ENCODE data around the gene UTS2R. TPM values are rescaled to one million over a fixed set of nuclear protein-coding genes. Genes with fewer than 3 reads are reported as not detected.
A peak's percentile ranks its signal among the peaks of the same experiment; 100 is the strongest.

UTS2R gene
- total RNA-seq, 2 experiments from 2014 or later: not detected

GRCh38 chr17:82334204-82334621 lies 37.4 kb upstream of the UTS2R start:
- H3K27ac Mint-ChIP-seq: no peak overlapping the region
- no peaks in the 10 kb centered on the region for H3K36me3 Mint-ChIP-seq (ENCODE audit: low read depth)
- TF ChIP-seq, protein P1, sequence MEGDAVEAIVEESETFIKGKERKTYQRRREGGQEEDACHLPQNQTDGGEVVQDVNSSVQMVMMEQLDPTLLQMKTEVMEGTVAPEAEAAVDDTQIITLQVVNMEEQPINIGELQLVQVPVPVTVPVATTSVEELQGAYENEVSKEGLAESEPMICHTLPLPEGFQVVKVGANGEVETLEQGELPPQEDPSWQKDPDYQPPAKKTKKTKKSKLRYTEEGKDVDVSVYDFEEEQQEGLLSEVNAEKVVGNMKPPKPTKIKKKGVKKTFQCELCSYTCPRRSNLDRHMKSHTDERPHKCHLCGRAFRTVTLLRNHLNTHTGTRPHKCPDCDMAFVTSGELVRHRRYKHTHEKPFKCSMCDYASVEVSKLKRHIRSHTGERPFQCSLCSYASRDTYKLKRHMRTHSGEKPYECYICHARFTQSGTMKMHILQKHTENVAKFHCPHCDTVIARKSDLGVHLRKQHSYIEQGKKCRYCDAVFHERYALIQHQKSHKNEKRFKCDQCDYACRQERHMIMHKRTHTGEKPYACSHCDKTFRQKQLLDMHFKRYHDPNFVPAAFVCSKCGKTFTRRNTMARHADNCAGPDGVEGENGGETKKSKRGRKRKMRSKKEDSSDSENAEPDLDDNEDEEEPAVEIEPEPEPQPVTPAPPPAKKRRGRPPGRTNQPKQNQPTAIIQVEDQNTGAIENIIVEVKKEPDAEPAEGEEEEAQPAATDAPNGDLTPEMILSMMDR (IDR thresholded peaks at IDR 0.05): no peak
- H3K4me3 Mint-ChIP-seq: peak overlapping the region; percentile 52
- H3K4me1 Mint-ChIP-seq (ENCODE audit: low read depth): peaks cover 29% of the 10 kb centered on the region
- ChIA-PET CTCF (interaction anchor here (1.0 to 1.8 kb wide), 5 partner anchors 12 to 208 kb away, joined by 3 to 4 read pairs (median 3); no protein-coding TSS in a partner anchor), POLR2A (interaction anchor here (0.7 to 2.9 kb wide), 7 partner anchors 10 to 116 kb away, joined by 3 to 14 read pairs (median 3); partner anchors contain the start of gene CD7)
- ATAC-seq (no peak), DNase-seq (no peak)
- peaks cover 7% of the 10 kb centered on the region for H3K27me3 Mint-ChIP-seq
- intact Hi-C loops (cut with micrococcal nuclease): no loop called here
- no peaks in the 10 kb centered on the region for H3K9me3 Mint-ChIP-seq

DNA sequence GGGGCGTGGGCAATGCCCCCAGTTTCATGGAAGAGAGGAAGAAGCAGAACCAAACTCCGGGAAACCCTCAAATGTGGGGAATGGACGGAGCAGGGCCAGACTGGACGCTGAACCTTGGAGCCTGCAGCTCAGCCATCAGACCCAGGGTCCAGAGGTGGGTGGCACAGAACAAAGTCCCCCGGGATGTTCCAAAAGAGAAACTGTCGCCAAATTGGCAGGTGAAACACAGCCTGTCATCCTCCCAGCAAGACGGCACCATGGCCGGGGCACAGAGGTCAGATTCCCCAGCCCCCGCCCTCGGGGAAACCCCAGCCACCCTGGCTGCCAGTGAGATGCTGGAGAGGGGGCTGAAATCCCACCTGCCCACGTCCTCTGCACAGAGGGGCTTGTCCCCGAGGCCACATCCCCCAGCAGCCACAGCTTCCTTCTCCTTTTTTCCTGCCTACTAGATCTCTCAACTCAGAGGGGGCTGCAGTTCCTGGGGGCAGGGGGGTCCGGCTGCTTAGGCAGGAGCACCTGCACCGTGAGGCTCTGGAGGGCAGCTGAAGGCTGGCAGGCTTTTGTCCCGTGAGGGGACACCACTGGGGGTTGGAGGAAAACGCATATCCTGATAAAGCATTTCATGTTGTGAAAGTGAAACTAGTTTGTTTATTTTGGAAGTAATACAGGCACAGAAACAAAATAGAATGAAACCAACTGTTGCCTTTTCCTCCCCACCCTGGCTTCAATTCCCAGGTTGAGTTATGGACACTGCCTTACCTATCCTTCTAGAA lies 36.8 kb upstream of the UTS2R start:
- intact Hi-C loops (cut with micrococcal nuclease): no loop called here
- H3K9me3 Mint-ChIP-seq: no peaks in the 10 kb centered on the region

GRCh38 chr17:82338858-82339633 lies 32.5 kb upstream of the UTS2R start:
- peaks cover 25% of the 10 kb centered on the region for H3K4me1 Mint-ChIP-seq (ENCODE audit: low read depth)
- no peak overlapping the region for H3K27ac Mint-ChIP-seq
- no peak overlapping the region for H3K4me3 Mint-ChIP-seq
- ChIA-PET POLR2A (interaction anchor here (0.7 to 1.1 kb wide), 2 partner anchors 43 to 103 kb away, joined by 3 read pairs; no protein-coding TSS in a partner anchor), CTCF (interaction anchor here (1.3 kb wide), 1 partner anchor 103 kb away, joined by 4 read pairs; no protein-coding TSS in a partner anchor)
- DNase-seq: no peak
- intact Hi-C loops (cut with micrococcal nuclease): no loop called here
- peaks cover 1% of the 10 kb centered on the region for H3K27me3 Mint-ChIP-seq
- peaks cover 3% of the 10 kb centered on the region for H3K9me3 Mint-ChIP-seq
- no peak for ATAC-seq
- no peaks in the 10 kb centered on the region for H3K36me3 Mint-ChIP-seq (ENCODE audit: low read depth)
- TF ChIP-seq, protein P1 (IDR thresholded peaks at IDR 0.05): no peak

More for the DNA sequence above, 36.8 kb upstream of the UTS2R start:
- ChIA-PET CTCF (interaction anchor here (1.0 kb wide), 1 partner anchor 14 kb away, joined by 3 read pairs; no protein-coding TSS in a partner anchor), POLR2A (interaction anchor here (0.7 to 2.1 kb wide), 4 partner anchors 12 to 115 kb away, joined by 3 to 6 read pairs (median 4); partner anchors contain the start of gene OGFOD3)
- H3K27me3 Mint-ChIP-seq: peaks cover 7% of the 10 kb centered on the region
- no peak overlapping the region for H3K27ac Mint-ChIP-seq
- TF ChIP-seq, protein P1 (IDR thresholded peaks at IDR 0.05): no peak
- H3K4me3 Mint-ChIP-seq: peak overlapping the region; percentile 52
- H3K4me1 Mint-ChIP-seq (ENCODE audit: low read depth): peaks cover 29% of the 10 kb centered on the region
- DNase-seq: no peak
- H3K36me3 Mint-ChIP-seq (ENCODE audit: low read depth): no peaks in the 10 kb centered on the region
- ATAC-seq: peak; percentile 31

- DNase-seq (no peak), ATAC-seq (no peak)
- CTCF ChIA-PET: no interaction called here
- Mint-ChIP-seq H3K9me3 (peaks cover 3% of the 10 kb centered on the region), H3K27me3 (peaks cover 1% of the 10 kb centered on the region), H3K27ac (no peak overlapping the region), H3K4me1 (ENCODE audit: low read depth) (peaks cover 18% of the 10 kb centered on the region), H3K4me3 (no peak overlapping the region), H3K36me3 (ENCODE audit: low read depth) (no peaks in the 10 kb centered on the region)
- intact Hi-C loops (cut with micrococcal nuclease): no loop called here
- TF ChIP-seq, protein P1 (IDR thresholded peaks at IDR 0.05): no peak
- POLR2A ChIA-PET: interaction anchor here (0.6 to 0.7 kb wide), 2 partner anchors 44 to 48 kb away, joined by 3 read pairs; no protein-coding TSS in a partner anchor
Measured at GRCh38 chr17:82339634-82340580, 31.7 kb upstream of the UTS2R start.

All from activated CD8-positive, alpha-beta T cell treated with anti-CD3 and anti-CD28 coated beads for 36 hours (primary cell).